Astrocyte (in vitro differentiated cells and primary cell): ENCODE results near the gene COL9A3. TPM values are rescaled to one million over a fixed set of nuclear protein-coding genes. Genes with fewer than 3 reads are reported as not detected.

ENCODE experiments used
- DNase-seq: peaks from one replicate; pipeline ENCODE4 v3.0.0-alpha.2; 2010; ENCODE audit warnings: low read depth
- FAIRE-seq: peaks from 2 replicates; lab custom pipeline; 2011; peaks lifted over from hg19 to GRCh38; lab: Jason Lieb, UNC
- H2AFZ ChIP-seq: 2 replicates; pipeline ENCODE4 v1.6.0; 2012; ENCODE audit warnings: low read depth, low read length, inconsistent platforms
- H3K27ac ChIP-seq: 2 replicates; pipeline ENCODE4 v1.5.1; 2011; ENCODE audit warnings: low read depth, low read length, inconsistent platforms
- H3K27me3 ChIP-seq: 2 replicates; pipeline ENCODE4 v1.6.0; 2011; ENCODE audit warnings: low read length, inconsistent platforms; ENCODE audit not compliant: insufficient read depth
- H3K36me3 ChIP-seq: 2 replicates; pipeline ENCODE4 v1.5.1; 2011; ENCODE audit warnings: low read length, inconsistent platforms; ENCODE audit not compliant: insufficient read depth
- H3K4me1 ChIP-seq: 2 replicates; pipeline ENCODE4 v1.5.1; 2011; ENCODE audit warnings: low read length, inconsistent platforms; ENCODE audit not compliant: insufficient read depth
- H3K4me2 ChIP-seq: 2 replicates; pipeline ENCODE4 v1.6.0; 2012; ENCODE audit warnings: low read length, inconsistent platforms
- H3K4me3 ChIP-seq: 2 replicates; pipeline ENCODE4 v1.5.1; 2011; ENCODE audit warnings: low read depth, mild to moderate bottlenecking, low read length, inconsistent platforms; ENCODE audit not compliant: insufficient read depth
- H3K79me2 ChIP-seq: 2 replicates; pipeline ENCODE4 v1.6.0; 2012; ENCODE audit warnings: mild to moderate bottlenecking, low read length, inconsistent platforms; ENCODE audit not compliant: insufficient read depth
- H3K9ac ChIP-seq: 2 replicates; pipeline ENCODE4 v1.6.0; 2012; ENCODE audit warnings: mild to moderate bottlenecking, low read length, inconsistent platforms
- H3K9me3 ChIP-seq: 2 replicates; pipeline ENCODE4 v1.5.1; 2012; ENCODE audit warnings: low read depth, mild to moderate bottlenecking, low read length, inconsistent platforms; ENCODE audit not compliant: insufficient read depth
- H4K20me1 ChIP-seq: 2 replicates; pipeline ENCODE4 v1.6.0; 2012; ENCODE audit warnings: low read length, inconsistent platforms; ENCODE audit not compliant: insufficient read depth
- H3K27ac Mint-ChIP-seq: one replicate; pipeline ENCODE4 v1.8.0; 2021; ENCODE audit warnings: mild to moderate bottlenecking, mixed read lengths; ENCODE audit not compliant: unreplicated experiment
- H3K27me3 Mint-ChIP-seq: one replicate; pipeline ENCODE4 v1.8.0; 2021; ENCODE audit warnings: low read depth, mixed read lengths; ENCODE audit not compliant: unreplicated experiment
- H3K36me3 Mint-ChIP-seq: one replicate; pipeline ENCODE4 v1.8.0; 2021; ENCODE audit warnings: low read depth, mixed read lengths; ENCODE audit not compliant: unreplicated experiment
- H3K4me1 Mint-ChIP-seq: one replicate; pipeline ENCODE4 v1.8.0; 2021; ENCODE audit warnings: low read depth, mixed read lengths; ENCODE audit not compliant: unreplicated experiment
- H3K4me3 Mint-ChIP-seq: one replicate; pipeline ENCODE4 v1.8.0; 2021; ENCODE audit warnings: mild to moderate bottlenecking, moderate library complexity, mixed read lengths; ENCODE audit not compliant: unreplicated experiment
- H3K9me3 Mint-ChIP-seq: one replicate; pipeline ENCODE4 v1.8.0; 2021; ENCODE audit warnings: mild to moderate bottlenecking, mixed read lengths; ENCODE audit not compliant: unreplicated experiment
- CTCF ChIP-seq: IDR thresholded peaks from 2 replicates; pipeline ENCODE4 v1.5.1; 2011; ENCODE audit warnings: low read depth, mild to moderate bottlenecking, inconsistent platforms, low read length, moderate library complexity; ENCODE audit not compliant: insufficient read depth
- EZH2 ChIP-seq: IDR thresholded peaks from 2 replicates; pipeline ENCODE4 v1.6.1; 2012; ENCODE audit warnings: mild to moderate bottlenecking, low read length, inconsistent platforms; ENCODE audit not compliant: insufficient read depth
- total RNA-seq: library from RNA; stranded (reverse); gene quantifications from 2 replicates; pipeline ENCODE4 v1.2.1, GENCODE V29; 2021

The COL9A3 gene
- total RNA-seq, 1 donor from 2014 or later: 43.0 TPM

GRCh38 chr20:62776692-62777527 lies 39.9 kb upstream of the COL9A3 start:
- Histone ChIP-seq H3K9me3 (no peaks in the 10 kb centered on the region), H3K36me3 (no peaks in the 10 kb centered on the region), H3K27me3 (peaks cover 6% of the 10 kb centered on the region), H3K27ac (no peak overlapping the region), H3K4me3 (no peak overlapping the region), H2AFZ (no peak overlapping the region), H3K9ac (no peak overlapping the region), H3K4me1 (peaks cover 10% of the 10 kb centered on the region), H4K20me1 (no peaks in the 10 kb centered on the region), H3K4me2 (no peak overlapping the region), H3K79me2 (no peaks in the 10 kb centered on the region)
- FAIRE-seq (no peak), DNase-seq (no peak)
- H3K36me3 Mint-ChIP-seq: no peaks in the 10 kb centered on the region
- no peak overlapping the region for H3K4me3 Mint-ChIP-seq
- H3K4me1 Mint-ChIP-seq: no peaks in the 10 kb centered on the region
- H3K27me3 Mint-ChIP-seq: peaks cover 31% of the 10 kb centered on the region
- no peaks in the 10 kb centered on the region for H3K9me3 Mint-ChIP-seq
- H3K27ac Mint-ChIP-seq: no peak overlapping the region
- TF ChIP-seq EZH2 (no peak), CTCF (no peak)

- TF ChIP-seq EZH2: no peak
- no peak for TF ChIP-seq CTCF
- H3K27ac ChIP-seq: no peak overlapping the region
- no peaks in the 10 kb centered on the region for H3K9me3 Mint-ChIP-seq
- peaks cover 32% of the 10 kb centered on the region for H3K27me3 Mint-ChIP-seq
- no peaks in the 10 kb centered on the region for H3K36me3 ChIP-seq
- DNase-seq (no peak), FAIRE-seq (no peak)
- H3K9ac ChIP-seq: no peak overlapping the region
- no peak overlapping the region for H3K4me2 ChIP-seq
- H3K4me3 Mint-ChIP-seq: no peak overlapping the region
- peaks cover 6% of the 10 kb centered on the region for H3K27me3 ChIP-seq
- H3K79me2 ChIP-seq: no peaks in the 10 kb centered on the region
- peaks cover 10% of the 10 kb centered on the region for H3K4me1 ChIP-seq
- no peaks in the 10 kb centered on the region for H3K36me3 Mint-ChIP-seq
- peaks cover 1% of the 10 kb centered on the region for H3K4me1 Mint-ChIP-seq
- H4K20me1 ChIP-seq: no peaks in the 10 kb centered on the region
- H2AFZ ChIP-seq: no peak overlapping the region
- H3K4me3 ChIP-seq: no peak overlapping the region
- H3K9me3 ChIP-seq: no peaks in the 10 kb centered on the region
- H3K27ac Mint-ChIP-seq: no peak overlapping the region
Measured at GRCh38 chr20:62777528-62777830, 39.4 kb upstream of the COL9A3 start.

GRCh38 chr20:62778058-62778457 lies 38.8 kb upstream of the COL9A3 start:
- Histone ChIP-seq H3K4me1 (peaks cover 5% of the 10 kb centered on the region), H3K9ac (no peak overlapping the region), H3K79me2 (no peaks in the 10 kb centered on the region), H3K9me3 (no peaks in the 10 kb centered on the region), H4K20me1 (no peaks in the 10 kb centered on the region), H3K27ac (no peak overlapping the region), H3K27me3 (peaks cover 6% of the 10 kb centered on the region), H2AFZ (no peak overlapping the region), H3K4me2 (no peak overlapping the region), H3K4me3 (no peak overlapping the region), H3K36me3 (no peaks in the 10 kb centered on the region)
- Mint-ChIP-seq H3K36me3 (no peaks in the 10 kb centered on the region), H3K27me3 (peaks cover 30% of the 10 kb centered on the region), H3K27ac (no peak overlapping the region), H3K9me3 (no peaks in the 10 kb centered on the region), H3K4me1 (peaks cover 4% of the 10 kb centered on the region), H3K4me3 (no peak overlapping the region)
- DNase-seq: no peak
- FAIRE-seq: no peak
- no peak for TF ChIP-seq EZH2
- TF ChIP-seq CTCF: no peak
